Measurements from ENCODE around the gene MS4A15. TPM values are rescaled to one million over a fixed set of nuclear protein-coding genes. Genes with fewer than 3 reads are reported as not detected.

Gene MS4A15
- total RNA-seq, 1 donor from 2014 or later: not detected

DNA sequence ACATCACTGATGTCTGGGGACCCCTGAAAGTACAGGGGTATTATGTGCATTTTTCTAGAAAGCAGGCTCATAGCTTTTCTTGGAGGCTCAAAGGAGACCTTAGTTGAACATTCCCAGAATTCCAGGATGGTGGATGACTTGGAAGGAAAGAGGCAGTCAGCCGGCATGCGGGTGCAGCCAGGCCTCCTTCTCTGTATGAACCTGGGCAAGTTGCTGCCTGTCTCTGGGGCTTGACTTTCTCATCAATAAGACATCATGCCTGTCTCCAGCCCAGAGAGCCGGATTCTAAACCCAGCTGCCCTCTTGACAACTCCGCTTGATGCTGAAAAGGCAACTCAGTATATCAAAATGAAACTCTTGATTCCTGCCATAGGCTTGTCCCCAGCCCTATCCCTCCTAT, 12.6 kb downstream of the MS4A15 start:
- TF ChIP-seq, protein P1, sequence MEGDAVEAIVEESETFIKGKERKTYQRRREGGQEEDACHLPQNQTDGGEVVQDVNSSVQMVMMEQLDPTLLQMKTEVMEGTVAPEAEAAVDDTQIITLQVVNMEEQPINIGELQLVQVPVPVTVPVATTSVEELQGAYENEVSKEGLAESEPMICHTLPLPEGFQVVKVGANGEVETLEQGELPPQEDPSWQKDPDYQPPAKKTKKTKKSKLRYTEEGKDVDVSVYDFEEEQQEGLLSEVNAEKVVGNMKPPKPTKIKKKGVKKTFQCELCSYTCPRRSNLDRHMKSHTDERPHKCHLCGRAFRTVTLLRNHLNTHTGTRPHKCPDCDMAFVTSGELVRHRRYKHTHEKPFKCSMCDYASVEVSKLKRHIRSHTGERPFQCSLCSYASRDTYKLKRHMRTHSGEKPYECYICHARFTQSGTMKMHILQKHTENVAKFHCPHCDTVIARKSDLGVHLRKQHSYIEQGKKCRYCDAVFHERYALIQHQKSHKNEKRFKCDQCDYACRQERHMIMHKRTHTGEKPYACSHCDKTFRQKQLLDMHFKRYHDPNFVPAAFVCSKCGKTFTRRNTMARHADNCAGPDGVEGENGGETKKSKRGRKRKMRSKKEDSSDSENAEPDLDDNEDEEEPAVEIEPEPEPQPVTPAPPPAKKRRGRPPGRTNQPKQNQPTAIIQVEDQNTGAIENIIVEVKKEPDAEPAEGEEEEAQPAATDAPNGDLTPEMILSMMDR (IDR thresholded peaks at IDR 0.05; ENCODE audit: insufficient read depth, low read length, severe bottlenecking): no peak
- H3K36me3 ChIP-seq (ENCODE audit: control insufficient read depth, insufficient read depth, low read length): no peaks in the 10 kb centered on the region
- DNase-seq (ENCODE audit: low read depth): peak; percentile 65
- no peak for FAIRE-seq
- H3K27me3 ChIP-seq (ENCODE audit: control insufficient read depth, insufficient read depth, low read length): no peaks in the 10 kb centered on the region
- H3K4me3 ChIP-seq (ENCODE audit: low read depth, low read length): no peak overlapping the region

DNA sequence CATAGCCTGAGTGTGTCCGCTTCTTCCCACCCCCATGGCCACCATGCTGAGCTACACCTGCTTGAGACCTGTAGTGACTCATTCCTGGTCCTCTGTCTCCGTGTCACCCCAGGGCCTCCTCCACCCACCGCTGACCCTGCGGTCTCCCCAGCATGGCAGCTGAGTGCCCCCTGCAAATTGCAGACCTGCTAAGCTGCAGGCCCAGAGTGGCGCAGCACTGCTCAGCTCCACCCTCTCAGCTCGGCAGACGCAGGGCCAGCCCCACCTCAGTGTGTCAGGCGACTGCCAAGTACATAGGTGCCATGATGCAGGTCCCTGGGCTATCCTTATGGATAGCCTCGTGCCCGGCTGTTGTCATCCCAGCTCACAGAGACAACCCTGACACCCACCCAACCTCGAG, 13.1 kb downstream of the MS4A15 start:
- H3K27me3 ChIP-seq (ENCODE audit: control insufficient read depth, insufficient read depth, low read length): no peaks in the 10 kb centered on the region
- no peak for FAIRE-seq
- TF ChIP-seq, protein P1 (IDR thresholded peaks at IDR 0.05; ENCODE audit: insufficient read depth, low read length, severe bottlenecking): no peak

DNA sequence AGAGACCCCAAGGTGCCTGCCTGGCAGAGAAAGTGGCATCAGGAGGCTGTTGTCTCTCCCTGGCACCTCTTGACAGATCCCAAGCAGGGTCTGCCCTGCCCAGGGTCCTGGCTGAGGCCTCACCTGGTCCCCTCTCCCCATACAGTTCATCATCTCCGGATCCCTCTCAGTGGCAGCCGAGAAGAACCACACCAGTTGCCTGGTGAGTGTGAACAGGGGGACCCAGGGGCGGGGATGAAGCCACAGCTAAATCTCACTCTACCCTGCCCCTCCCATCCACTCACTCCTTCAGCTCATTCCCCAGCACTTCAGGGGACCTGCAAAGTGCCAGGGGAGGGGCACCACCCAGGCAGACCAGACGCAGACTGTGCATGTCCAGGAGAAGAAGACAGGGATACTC, 14.5 kb downstream of the MS4A15 start:
- FAIRE-seq: no peak
- no peaks in the 10 kb centered on the region for H3K27me3 ChIP-seq (ENCODE audit: control insufficient read depth, insufficient read depth, low read length)
- no peaks in the 10 kb centered on the region for H3K36me3 ChIP-seq (ENCODE audit: control insufficient read depth, insufficient read depth, low read length)
- DNase-seq (ENCODE audit: low read depth): no peak
- H3K4me3 ChIP-seq (ENCODE audit: low read depth, low read length): no peak overlapping the region
- TF ChIP-seq, protein P1 (IDR thresholded peaks at IDR 0.05; ENCODE audit: insufficient read depth, low read length, severe bottlenecking): no peak

More for the DNA sequence above, 13.1 kb downstream of the MS4A15 start:
- DNase-seq (ENCODE audit: low read depth): no peak
- Histone ChIP-seq H3K36me3 (ENCODE audit: control insufficient read depth, insufficient read depth, low read length) (no peaks in the 10 kb centered on the region), H3K4me3 (ENCODE audit: low read depth, low read length) (no peak overlapping the region)

DNA sequence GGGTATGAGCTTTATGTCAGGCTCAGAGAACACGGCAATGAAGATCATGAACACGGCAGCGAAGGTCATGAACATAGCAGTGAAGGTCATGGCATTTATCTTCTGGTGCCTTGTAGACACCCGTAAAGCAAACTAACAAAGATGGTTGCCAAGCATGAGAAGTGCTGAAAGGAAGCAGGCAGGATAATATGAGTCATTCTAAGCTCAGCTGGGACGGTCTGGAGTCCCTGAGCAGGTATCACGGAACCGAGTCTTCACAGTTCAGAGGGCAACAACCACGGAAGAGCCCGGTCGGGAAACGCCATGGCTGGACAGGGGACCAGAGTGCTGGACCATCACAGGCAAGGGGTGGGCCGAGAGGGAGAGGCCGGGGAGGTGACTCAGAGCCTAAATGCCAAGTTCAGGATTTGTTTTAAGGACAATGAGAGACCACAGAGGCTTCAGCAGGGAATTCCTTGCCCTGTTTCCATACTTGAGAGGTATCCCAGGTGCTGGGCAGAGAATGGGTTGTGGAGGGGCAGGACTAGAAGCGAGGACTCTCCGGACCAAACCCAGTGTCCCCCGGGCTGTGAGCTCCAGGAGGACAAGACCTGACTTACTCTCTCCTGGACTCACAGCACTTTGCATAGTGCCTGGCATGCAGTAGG, 15.3 kb downstream of the MS4A15 start:
- no peak for FAIRE-seq
- Histone ChIP-seq H3K36me3 (ENCODE audit: control insufficient read depth, insufficient read depth, low read length) (no peaks in the 10 kb centered on the region), H3K27me3 (ENCODE audit: control insufficient read depth, insufficient read depth, low read length) (no peaks in the 10 kb centered on the region), H3K4me3 (ENCODE audit: low read depth, low read length) (no peak overlapping the region)
- peak; percentile 25 for DNase-seq (ENCODE audit: low read depth)
- TF ChIP-seq, protein P1 (IDR thresholded peaks at IDR 0.05; ENCODE audit: insufficient read depth, low read length, severe bottlenecking): no peak

DNA sequence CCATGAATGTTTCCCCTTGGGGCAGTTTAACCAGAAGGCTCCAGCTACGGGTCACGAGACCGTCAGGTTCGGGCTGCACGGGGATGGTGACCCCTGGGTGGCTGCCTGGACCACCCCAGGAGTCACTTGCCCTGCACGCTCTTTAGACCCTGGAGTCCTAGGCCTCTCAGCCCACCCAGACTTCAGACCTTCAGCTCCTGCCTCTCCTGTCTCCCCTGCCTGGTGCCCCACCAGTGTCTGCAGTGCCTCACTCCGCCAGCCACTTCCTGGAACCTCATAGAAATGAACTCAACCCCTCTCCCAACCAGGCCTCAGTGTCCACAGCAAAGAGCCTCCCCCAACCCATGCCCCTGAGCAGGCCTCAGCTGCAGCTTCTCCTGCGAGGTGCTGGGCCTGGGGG, 16.0 kb downstream of the MS4A15 start:
- no peak for FAIRE-seq
- TF ChIP-seq, protein P1 (IDR thresholded peaks at IDR 0.05; ENCODE audit: insufficient read depth, low read length, severe bottlenecking): no peak
- Histone ChIP-seq H3K36me3 (ENCODE audit: control insufficient read depth, insufficient read depth, low read length) (no peaks in the 10 kb centered on the region), H3K4me3 (ENCODE audit: low read depth, low read length) (no peak overlapping the region), H3K27me3 (ENCODE audit: control insufficient read depth, insufficient read depth, low read length) (no peaks in the 10 kb centered on the region)
- no peak for DNase-seq (ENCODE audit: low read depth)

DNA sequence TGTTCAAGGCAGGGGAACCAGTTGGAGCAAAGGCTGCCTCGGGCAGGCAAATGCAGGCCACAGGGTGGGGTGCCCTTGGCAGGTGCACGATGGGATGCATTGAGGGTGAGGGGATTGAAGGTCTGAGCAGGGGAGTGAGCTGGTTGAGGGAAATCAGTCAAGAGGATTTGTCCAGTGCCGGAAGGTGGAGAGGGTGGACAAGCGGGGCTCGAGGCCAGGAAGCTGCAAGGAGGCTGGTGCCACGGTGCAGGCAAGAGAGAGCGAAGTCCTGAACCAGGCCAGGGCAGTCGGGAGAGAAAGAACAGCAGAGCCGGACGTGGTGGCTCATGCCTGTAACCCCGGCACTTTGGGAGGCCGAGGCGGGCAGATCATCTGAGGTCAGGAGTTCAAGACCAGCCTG, 18.1 kb downstream of the MS4A15 start:
- no peak overlapping the region for H3K4me3 ChIP-seq (ENCODE audit: low read depth, low read length)
- TF ChIP-seq, protein P1 (IDR thresholded peaks at IDR 0.05; ENCODE audit: insufficient read depth, low read length, severe bottlenecking): no peak
- FAIRE-seq (no peak), DNase-seq (ENCODE audit: low read depth) (no peak)
- H3K27me3 ChIP-seq (ENCODE audit: control insufficient read depth, insufficient read depth, low read length): no peaks in the 10 kb centered on the region
- H3K36me3 ChIP-seq (ENCODE audit: control insufficient read depth, insufficient read depth, low read length): no peaks in the 10 kb centered on the region

All from bronchial epithelial cell (primary cell).